Measurements from ENCODE around the gene RIC3.

- TF ChIP-seq CTCF (IDR thresholded peaks at IDR 0.05; ENCODE audit: insufficient read depth, low read depth, low read length) (no peak), EZH2 (IDR thresholded peaks at IDR 0.05; ENCODE audit: insufficient read depth, low read length) (no peak)
These were observed 101.8 kb downstream of the RIC3 start for GRCh38 chr11:8066911-8067455.
